Glomerular endothelial cell (primary cell): ENCODE results near the gene ZNF232. TPM values are rescaled to one million over a fixed set of nuclear protein-coding genes. Genes with fewer than 3 reads are reported as not detected.
"Not testable (repeated sequence)": the region's sequence is repeated elsewhere in the genome, so short reads cannot be mapped to it uniquely, and the experiment has no call there.

Experiments used
- DNase-seq: peaks from one replicate; pipeline ENCODE4 v3.0.0-alpha.2; 2011; ENCODE audit warnings: low read depth, low spot score; ENCODE audit errors: extremely low read depth
- total RNA-seq: library from RNA; depleted of rRNA; stranded (reverse); fragments of >200 nt; gene quantifications from 2 replicates; pipeline ENCODE4 v1.2.3, GENCODE V29; 2015

ZNF232 gene
- total RNA-seq, 1 donor from 2014 or later = 3.4 TPM

- not testable (repeated sequence) for DNase-seq
Measured at GRCh38 chr17:5130261-5130660, 18.6 kb upstream of the ZNF232 start.

DNA sequence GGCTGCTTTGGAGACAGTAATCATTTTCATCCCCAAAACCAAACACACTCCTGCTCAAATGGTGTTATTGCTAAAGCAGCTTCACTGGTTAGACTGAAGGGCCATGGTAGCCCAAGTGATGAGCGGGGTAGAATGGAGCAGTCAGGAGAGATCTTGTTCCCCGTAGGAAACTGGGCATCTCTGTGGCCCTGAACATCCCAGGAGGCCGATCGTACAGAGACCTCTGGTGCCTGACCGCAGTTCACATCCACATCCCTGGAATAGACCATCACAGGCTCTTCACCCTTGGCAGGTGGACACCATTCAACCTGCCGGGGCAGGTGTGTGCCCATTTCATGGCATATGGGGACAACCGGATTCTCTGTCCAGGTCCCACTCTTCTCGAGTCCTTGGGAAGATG lies 18.1 kb upstream of the ZNF232 start:
- DNase-seq = not testable (repeated sequence)

- no peak for DNase-seq
Measured at GRCh38 chr17:5128905-5129535, 17.3 kb upstream of the ZNF232 start.

GRCh38 chr17:5128387-5128786 lies 16.7 kb upstream of the ZNF232 start:
- not testable (repeated sequence) for DNase-seq

- no peak for DNase-seq
Measured at GRCh38 chr17:5127910-5128309, 16.2 kb upstream of the ZNF232 start.

DNA sequence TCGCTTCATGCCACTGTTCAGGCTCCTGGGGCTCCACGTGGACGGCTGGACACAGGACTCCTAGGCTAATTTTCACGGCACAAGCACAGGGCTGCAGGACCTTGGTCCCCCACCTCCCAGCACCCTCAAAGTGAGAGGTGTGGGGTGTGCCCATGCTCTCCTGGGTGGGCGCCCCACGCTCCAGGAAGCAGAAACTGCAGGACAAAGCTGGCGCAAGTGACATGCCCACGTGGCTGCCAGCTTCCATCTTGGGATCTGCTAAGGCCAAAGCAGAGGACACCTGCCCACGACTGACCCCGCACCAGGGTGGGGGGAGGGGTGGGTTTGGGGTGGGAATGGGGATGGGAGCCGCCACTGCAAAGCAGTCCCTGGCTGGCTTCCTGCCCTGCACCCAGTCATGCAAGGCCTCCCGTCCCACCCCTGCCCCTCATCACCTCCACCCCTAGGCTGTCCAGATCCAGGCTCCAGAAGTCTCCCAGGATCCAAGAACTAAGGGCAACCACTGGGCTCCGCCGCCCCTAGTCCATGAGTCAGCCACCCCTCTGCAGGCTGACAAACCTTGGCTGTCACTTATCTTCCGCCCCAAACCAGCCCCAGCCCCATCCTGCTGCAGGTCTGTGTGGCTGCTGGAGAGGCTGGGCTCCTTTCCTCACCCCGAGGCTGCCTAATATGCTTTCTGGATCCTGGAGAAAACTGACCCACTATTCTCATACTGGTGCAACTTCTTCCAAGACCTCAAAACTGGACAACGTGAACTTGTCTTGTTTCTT lies 15.2 kb upstream of the ZNF232 start:
- no peak for DNase-seq

GRCh38 chr17:5124896-5125295 lies 13.2 kb upstream of the ZNF232 start:
- DNase-seq = not testable (repeated sequence)

- DNase-seq = not testable (repeated sequence)
Measured at GRCh38 chr17:5124125-5124760, 12.6 kb upstream of the ZNF232 start.

DNA sequence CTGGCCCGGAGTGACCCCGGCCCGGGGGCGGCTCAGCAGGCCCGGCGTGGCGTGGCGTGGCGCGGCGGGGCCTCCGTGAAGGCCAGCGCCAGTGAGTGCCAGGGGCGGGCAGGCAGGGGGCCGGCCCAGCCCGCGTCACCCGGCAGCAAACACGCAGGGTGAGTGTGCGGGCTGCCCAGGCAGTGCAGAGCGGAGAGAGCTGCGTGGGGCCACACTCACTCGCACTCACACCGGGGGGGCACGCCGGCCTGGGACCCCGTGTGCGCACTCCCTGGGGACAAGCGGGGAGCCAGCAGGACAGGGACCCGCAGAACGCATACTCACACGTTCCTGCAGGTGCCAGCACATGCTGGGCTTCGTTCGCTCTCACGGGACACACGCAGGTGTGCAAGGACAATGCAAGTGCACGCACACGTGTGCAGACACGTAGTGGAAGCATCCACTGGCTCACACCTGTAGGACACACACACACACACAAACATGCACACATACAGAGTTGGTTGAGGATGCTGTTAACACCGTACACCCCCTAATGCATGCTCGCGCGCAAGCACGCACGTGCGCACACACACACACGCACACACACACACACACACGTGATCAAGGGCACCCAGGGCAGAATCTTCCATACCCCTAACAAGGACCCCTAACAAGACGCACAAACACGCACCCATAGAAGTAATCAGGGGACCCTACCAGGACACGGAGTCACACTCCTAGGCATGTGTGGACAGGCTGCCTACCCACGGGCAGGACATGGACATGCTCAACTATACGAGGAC lies 11.9 kb upstream of the ZNF232 start:
- no peak for DNase-seq

- no peak for DNase-seq
Measured at GRCh38 chr17:5122586-5123342, 11.1 kb upstream of the ZNF232 start.

- DNase-seq = not testable (repeated sequence)
Measured at GRCh38 chr17:5122056-5122455, 10.4 kb upstream of the ZNF232 start.

GRCh38 chr17:5121186-5121841 lies 9.6 kb upstream of the ZNF232 start:
- no peak for DNase-seq

DNA sequence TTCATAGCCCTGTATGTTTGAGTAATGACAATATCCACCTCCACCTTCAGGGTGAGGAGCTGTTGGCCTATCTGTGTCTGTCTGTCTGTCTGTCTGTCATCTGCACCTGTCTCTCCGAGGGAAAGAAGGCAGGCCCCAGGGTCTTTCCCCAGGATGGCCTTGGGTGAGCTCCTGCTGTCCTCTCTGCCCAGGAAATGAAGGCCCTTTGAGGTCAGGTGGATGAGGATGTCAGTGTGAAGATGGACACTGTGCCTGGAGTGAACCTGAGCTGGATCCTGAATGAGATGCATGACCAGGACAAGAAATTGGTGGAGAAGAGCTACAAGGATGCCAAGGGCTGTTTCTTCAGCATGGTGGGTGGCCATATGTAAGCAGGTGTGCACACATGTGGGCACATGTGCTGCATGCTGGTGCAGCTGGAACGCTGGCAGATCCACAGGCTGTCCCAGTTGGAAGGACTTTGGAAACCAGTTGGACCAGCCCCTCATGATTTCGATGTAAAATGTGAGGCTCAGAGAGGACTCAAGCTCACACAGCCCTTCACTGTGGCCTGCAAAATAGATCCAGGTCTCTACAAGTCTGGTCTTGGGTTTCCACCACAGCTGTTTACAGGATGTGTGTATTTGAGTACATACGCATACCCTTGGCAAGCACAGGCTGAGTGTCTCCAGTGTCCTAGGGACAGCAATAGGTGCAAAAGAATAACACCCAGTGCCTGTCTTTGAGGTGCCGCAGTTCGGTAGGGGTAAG lies 8.9 kb upstream of the ZNF232 start:
- not testable (repeated sequence) for DNase-seq

GRCh38 chr17:5120036-5120435 lies 8.4 kb upstream of the ZNF232 start:
- DNase-seq = no peak

DNA sequence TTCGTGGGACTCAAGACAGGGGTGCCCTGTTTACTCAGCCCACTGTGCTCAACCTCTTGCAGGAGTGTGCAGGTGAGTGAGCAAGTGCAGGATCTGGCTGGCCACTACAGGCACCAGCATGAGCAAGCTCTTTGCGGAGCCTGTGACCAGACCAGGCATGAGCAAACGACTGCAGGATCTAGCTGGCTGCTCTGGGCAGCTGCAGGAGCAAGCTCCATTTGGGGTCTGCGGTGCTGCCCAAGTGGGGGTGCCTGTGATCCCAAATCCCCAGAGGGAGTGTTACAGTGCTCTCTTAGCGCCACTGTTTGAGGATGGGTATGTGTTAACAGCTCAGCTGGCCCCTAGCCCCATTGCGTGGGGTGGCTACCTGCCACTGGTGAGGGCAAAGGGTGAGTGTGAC lies 6.5 kb upstream of the ZNF232 start:
- no peak for DNase-seq

DNA sequence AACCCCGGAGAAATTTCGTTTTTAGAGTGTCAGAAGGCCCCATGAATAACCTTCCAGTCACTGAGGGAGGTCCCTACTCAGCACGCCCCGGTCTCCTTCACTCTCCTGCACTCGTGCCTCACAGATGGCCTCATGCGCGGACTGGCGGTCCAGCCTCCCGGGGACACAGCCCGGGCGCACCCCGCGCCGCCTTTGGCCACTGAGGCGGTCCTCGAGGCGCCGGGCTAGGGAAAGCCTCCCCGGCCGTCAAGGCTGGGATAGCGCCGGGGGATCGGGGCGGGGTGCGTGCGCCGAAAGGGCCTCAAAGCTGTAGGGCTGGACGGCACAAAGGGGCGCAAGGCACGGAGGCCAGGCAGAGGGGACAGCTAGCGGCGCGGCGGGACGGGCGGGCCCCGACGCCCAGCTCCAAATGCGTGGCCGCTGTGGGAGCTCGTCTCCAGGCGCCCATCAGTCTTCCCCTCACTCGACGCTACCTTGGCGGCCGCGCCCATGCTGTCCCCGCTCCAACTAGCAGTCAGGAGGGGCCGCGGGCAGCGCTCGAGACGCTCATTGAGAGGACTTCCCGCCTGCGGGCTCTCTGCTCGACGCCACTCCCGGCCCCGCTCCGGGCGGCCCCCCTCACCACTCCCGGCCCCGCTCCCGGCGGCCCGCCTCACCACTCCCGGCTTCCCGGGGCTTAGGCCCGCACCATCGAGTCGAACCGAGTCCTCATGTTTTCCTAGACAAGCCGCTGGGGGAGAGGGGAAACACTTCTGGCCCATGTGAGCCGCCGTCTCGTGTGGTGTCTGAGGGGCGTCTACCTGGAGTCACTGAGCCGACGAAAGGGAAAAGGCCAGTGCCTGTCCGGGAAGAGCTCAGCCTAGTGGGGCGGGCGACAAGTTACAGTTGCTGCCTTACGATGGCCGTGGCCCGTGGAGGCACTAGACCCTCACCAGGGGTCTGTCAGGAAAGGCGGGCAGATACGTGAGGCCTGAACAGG lies 4.3 kb upstream of the ZNF232 start, which contains the start of gene USP6:
Gene USP6, plus strand, starts transcription at position 360 of the 979 bp plus-strand sequence. CDS start 14,336 bp downstream, outside the sequence.
- no peak for DNase-seq

GRCh38 chr17:5110816-5111215 lies 862 bp downstream of the ZNF232 start:
- no peak for DNase-seq

DNA sequence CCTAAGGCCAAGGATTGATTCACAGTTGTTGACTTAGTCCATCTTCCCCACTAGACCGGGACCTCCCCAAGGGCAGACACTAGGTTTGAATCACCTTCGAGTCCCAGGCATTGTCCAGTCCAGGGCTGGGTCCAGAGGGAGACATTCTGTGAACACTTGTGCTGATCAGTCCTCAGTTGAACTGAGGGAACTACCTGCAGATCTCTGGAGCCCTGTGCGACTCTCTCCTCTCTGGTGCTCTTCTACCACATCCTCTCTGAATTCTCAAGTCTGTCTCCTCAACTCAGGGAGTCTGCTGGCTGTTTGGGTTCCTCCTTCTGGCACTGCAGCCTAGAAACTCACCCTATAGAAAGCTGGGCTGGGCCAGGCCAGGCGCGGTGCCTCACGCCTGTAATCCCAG lies 10.8 kb downstream of the ZNF232 start:
- DNase-seq = no peak
